ENCODE data around the gene NOC4L.

- TF ChIP-seq, protein P1, sequence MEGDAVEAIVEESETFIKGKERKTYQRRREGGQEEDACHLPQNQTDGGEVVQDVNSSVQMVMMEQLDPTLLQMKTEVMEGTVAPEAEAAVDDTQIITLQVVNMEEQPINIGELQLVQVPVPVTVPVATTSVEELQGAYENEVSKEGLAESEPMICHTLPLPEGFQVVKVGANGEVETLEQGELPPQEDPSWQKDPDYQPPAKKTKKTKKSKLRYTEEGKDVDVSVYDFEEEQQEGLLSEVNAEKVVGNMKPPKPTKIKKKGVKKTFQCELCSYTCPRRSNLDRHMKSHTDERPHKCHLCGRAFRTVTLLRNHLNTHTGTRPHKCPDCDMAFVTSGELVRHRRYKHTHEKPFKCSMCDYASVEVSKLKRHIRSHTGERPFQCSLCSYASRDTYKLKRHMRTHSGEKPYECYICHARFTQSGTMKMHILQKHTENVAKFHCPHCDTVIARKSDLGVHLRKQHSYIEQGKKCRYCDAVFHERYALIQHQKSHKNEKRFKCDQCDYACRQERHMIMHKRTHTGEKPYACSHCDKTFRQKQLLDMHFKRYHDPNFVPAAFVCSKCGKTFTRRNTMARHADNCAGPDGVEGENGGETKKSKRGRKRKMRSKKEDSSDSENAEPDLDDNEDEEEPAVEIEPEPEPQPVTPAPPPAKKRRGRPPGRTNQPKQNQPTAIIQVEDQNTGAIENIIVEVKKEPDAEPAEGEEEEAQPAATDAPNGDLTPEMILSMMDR (IDR thresholded peaks at IDR 0.05), result no peak
- no peak for TF ChIP-seq POLR2A (IDR thresholded peaks at IDR 0.05)
These were observed 15.8 kb downstream of the NOC4L start for GRCh38 chr12:132160016-132160415.

All from right lobe of liver (tissue), 4 donors.